ENCODE data around the gene ARRDC4.
"Not testable (repeated sequence)": the region's sequence is repeated elsewhere in the genome, so short reads cannot be mapped to it uniquely, and the experiment has no call there.

- TF ChIP-seq POLR2AphosphoS5, POLR2A (IDR thresholded peaks at IDR 0.05): not testable (repeated sequence)
Measured at GRCh38 chr15:97985979-97986378, 25.5 kb downstream of the ARRDC4 start.
